Measurements from ENCODE around the gene CATSPER4. TPM values are rescaled to one million over a fixed set of nuclear protein-coding genes. Genes with fewer than 3 reads are reported as not detected.

Gene CATSPER4
- total RNA-seq (not detected in 2 replicates), polyA plus RNA-seq (not detected in 2 replicates), polyA minus RNA-seq (not detected in 2 replicates)
- total RNA-seq (2013) = not detected

GRCh38 chr1:26190373-26190987 is at the start of gene CATSPER4:
TSS of gene CATSPER4 (plus strand) at chr1:26190602. CDS start at chr1:26190628, 26 bp downstream.
- H3K27me3 ChIP-seq (replicated peaks in 1 of 4; ENCODE audit: control extremely low read depth in 1 of 4, control insufficient read depth in 3 of 4, insufficient read depth in 4 of 4, low read length in 3 of 4) = peaks cover 0 to 2% (median 0%) of the 10 kb centered on the region in 4 experiments
- no peaks in the 10 kb centered on the region for H3K36me3 ChIP-seq (replicated peaks in 1 of 2; ENCODE audit: control extremely low read depth in 1 of 2, control insufficient read depth in 1 of 2, extremely low read depth in 1 of 2, insufficient read depth in 2 of 2, low read length in 1 of 2)
- Mint-ChIP-seq H3K4me1 (no peaks in the 10 kb centered on the region), H3K4me3 (no peak within 1 kb of the TSS), H3K27me3 (no peaks in the 10 kb centered on the region), H3K9me3 (ENCODE audit: insufficient read depth) (no peaks in the 10 kb centered on the region), H3K27ac (no peak within 1 kb of the TSS)
- ChIA-PET CTCF (interaction anchor here (0.6 to 1.0 kb wide), 2 partner anchors 121 to 174 kb away, joined by 3 read pairs; no protein-coding TSS in a partner anchor), POLR2A (no interaction called here)
- no peak within 1 kb of the TSS for H3K4me2 ChIP-seq (replicated peaks; ENCODE audit: low read depth, low read length, poor library complexity, severe bottlenecking)
- DNase-seq (peak; percentile 27), ATAC-seq (ENCODE audit: low read depth) (no peak)
- intact Hi-C loops (cut with micrococcal nuclease) = no loop called here
- H3K27ac ChIP-seq (ENCODE audit: low read length in 2 of 2) = no peak within 1 kb of the TSS
- no peak within 1 kb of the TSS for H3K4me3 ChIP-seq (ENCODE audit: control extremely low read depth in 1 of 5, extremely low read depth in 1 of 5, insufficient read depth in 1 of 5, low read depth in 2 of 5, low read length in 4 of 5)
- no peak within 1 kb of the TSS for H2AFZ ChIP-seq (ENCODE audit: insufficient read depth, low read depth, low read length, poor library complexity, severe bottlenecking)
- H3K9me3 ChIP-seq (ENCODE audit: control extremely low read depth in 1 of 3, control insufficient read depth in 2 of 3, insufficient read depth in 1 of 3, low read length in 2 of 3) = no peaks in the 10 kb centered on the region
- no peak for TF ChIP-seq EZH2 (IDR thresholded peaks at IDR 0.05; ENCODE audit: borderline replicate concordance, insufficient read depth, low read depth, low read length, poor library complexity, severe bottlenecking)
- no peak for TF ChIP-seq CTCF (IDR thresholded peaks at IDR 0.05)
- H3K4me1 ChIP-seq (ENCODE audit: control insufficient read depth in 2 of 2, insufficient read depth in 2 of 2, low read length in 2 of 2) = no peaks in the 10 kb centered on the region
- WGBS (ENCODE audit: insufficient coverage) = 69% methylated on average over 14 of the region's 16 CpGs
- no peaks in the 10 kb centered on the region for H4K20me1 ChIP-seq (ENCODE audit: control insufficient read depth, insufficient read depth, low read length, poor library complexity, severe bottlenecking)
- H3K9ac ChIP-seq (ENCODE audit: low read length) = no peak within 1 kb of the TSS
- H3K79me2 ChIP-seq (ENCODE audit: control insufficient read depth, insufficient read depth, low read length) = no peaks in the 10 kb centered on the region

- H3K9me3 ChIP-seq (ENCODE audit: control extremely low read depth in 1 of 3, control insufficient read depth in 2 of 3, insufficient read depth in 1 of 3, low read length in 2 of 3) = no peaks in the 10 kb centered on the region
- H3K27me3 ChIP-seq (replicated peaks in 1 of 4; ENCODE audit: control extremely low read depth in 1 of 4, control insufficient read depth in 3 of 4, insufficient read depth in 4 of 4, low read length in 3 of 4) = peaks cover 0 to 6% (median 0%) of the 10 kb centered on the region in 4 experiments
- Mint-ChIP-seq H3K27me3 (peaks cover 3% of the 10 kb centered on the region), H3K9me3 (ENCODE audit: insufficient read depth) (no peaks in the 10 kb centered on the region), H3K4me3 (no peak overlapping the region), H3K4me1 (peaks cover 3% of the 10 kb centered on the region), H3K27ac (no peak overlapping the region)
- H3K36me3 ChIP-seq (replicated peaks in 1 of 2; ENCODE audit: control extremely low read depth in 1 of 2, control insufficient read depth in 1 of 2, extremely low read depth in 1 of 2, insufficient read depth in 2 of 2, low read length in 1 of 2) = no peaks in the 10 kb centered on the region
- ATAC-seq (ENCODE audit: low read depth) (no peak), DNase-seq (no peak)
- ChIA-PET CTCF (interaction anchor here (0.8 to 13.1 kb wide), 4 partner anchors 37 to 246 kb away, joined by 3 to 336 read pairs (median 4); partner anchors contain the start of gene PDIK1L), POLR2A (interaction anchor here (0.6 kb wide), 1 partner anchor 78 kb away, joined by 4 read pairs; no protein-coding TSS in a partner anchor)
- intact Hi-C loops (cut with micrococcal nuclease) = loop anchor here (10.0 kb wide), 1 partner anchor 247 kb away; no protein-coding TSS in a partner anchor
- no peaks in the 10 kb centered on the region for H3K79me2 ChIP-seq (ENCODE audit: control insufficient read depth, insufficient read depth, low read length)
- no peak overlapping the region for H3K27ac ChIP-seq (ENCODE audit: low read length in 2 of 2)
- no peaks in the 10 kb centered on the region for H4K20me1 ChIP-seq (ENCODE audit: control insufficient read depth, insufficient read depth, low read length, poor library complexity, severe bottlenecking)
- no peak overlapping the region for H3K4me2 ChIP-seq (replicated peaks; ENCODE audit: low read depth, low read length, poor library complexity, severe bottlenecking)
- H3K4me1 ChIP-seq (ENCODE audit: control insufficient read depth in 2 of 2, insufficient read depth in 2 of 2, low read length in 2 of 2) = peaks cover 4 to 6% of the 10 kb centered on the region in 2 donors
- 100% methylated on average over 4 of the region's 8 CpGs for WGBS (ENCODE audit: insufficient coverage)
- no peak overlapping the region for H3K9ac ChIP-seq (ENCODE audit: low read length)
- H2AFZ ChIP-seq (ENCODE audit: insufficient read depth, low read depth, low read length, poor library complexity, severe bottlenecking) = no peak overlapping the region
- TF ChIP-seq CTCF (IDR thresholded peaks at IDR 0.05) = no peak
- no peak for TF ChIP-seq EZH2 (IDR thresholded peaks at IDR 0.05; ENCODE audit: borderline replicate concordance, insufficient read depth, low read depth, low read length, poor library complexity, severe bottlenecking)
- no peak overlapping the region for H3K4me3 ChIP-seq (ENCODE audit: control extremely low read depth in 1 of 5, extremely low read depth in 1 of 5, insufficient read depth in 1 of 5, low read depth in 2 of 5, low read length in 4 of 5)
These were observed 48.2 kb upstream of the CATSPER4 start for GRCh38 chr1:26142159-26142558.

All from B cell (primary cell).